Mesenchymal stem cell (in vitro differentiated cells and primary cell): ENCODE data around the gene IL7R.

Experiments
- DNase-seq: peaks from one replicate; pipeline ENCODE4 v3.0.0-alpha.2; 2013
- H2AFZ ChIP-seq: one replicate; pipeline ENCODE4 v1.6.1; 2013; ENCODE audit warnings: low read depth, mild to moderate bottlenecking, control low read depth, inconsistent platforms, low read length, moderate library complexity
- H2AK5ac ChIP-seq: 2 replicates; pipeline ENCODE4 v1.6.1; 2013; ENCODE audit warnings: low read length, moderate library complexity, mild to moderate bottlenecking, inconsistent platforms; ENCODE audit not compliant: severe bottlenecking
- H2BK120ac ChIP-seq: one replicate; pipeline ENCODE4 v1.6.1; 2013; ENCODE audit warnings: low read depth, mild to moderate bottlenecking, inconsistent platforms, low read length, moderate library complexity
- H2BK12ac ChIP-seq, 2 experiments: one replicate each; pipeline ENCODE4 v1.6.1; 2013; ENCODE audit warnings: inconsistent platforms in 2 of 2, low read length in 2 of 2, mild to moderate bottlenecking in 2 of 2, moderate library complexity in 2 of 2, control low read depth in 1 of 2
- H2BK15ac ChIP-seq: one replicate; pipeline ENCODE4 v1.6.1; 2013; ENCODE audit warnings: mild to moderate bottlenecking, low read depth, inconsistent platforms; ENCODE audit not compliant: poor library complexity, severe bottlenecking
- H2BK5ac ChIP-seq: 2 replicates; pipeline ENCODE4 v1.6.1; 2013; ENCODE audit warnings: low read depth, mild to moderate bottlenecking, low read length, control low read depth, inconsistent platforms; ENCODE audit not compliant: poor library complexity, severe bottlenecking
- H3K14ac ChIP-seq, 2 experiments: one replicate each; pipeline ENCODE4 v1.6.1; 2013; ENCODE audit warnings: inconsistent platforms in 2 of 2, low read length in 2 of 2, control low read depth in 1 of 2, mild to moderate bottlenecking in 1 of 2, moderate library complexity in 1 of 2
- H3K18ac ChIP-seq, 2 experiments: one replicate each; pipeline ENCODE4 v1.6.1; 2013; ENCODE audit warnings: inconsistent platforms in 2 of 2, low read length in 2 of 2, control low read depth in 1 of 2, low read depth in 1 of 2, mild to moderate bottlenecking in 1 of 2
- H3K23ac ChIP-seq, 2 experiments: one replicate each; pipeline ENCODE4 v1.6.1; 2013; ENCODE audit warnings: inconsistent platforms in 2 of 2, low read length in 2 of 2, mild to moderate bottlenecking in 2 of 2, moderate library complexity in 2 of 2, control low read depth in 1 of 2
- H3K27ac ChIP-seq: 2 replicates; pipeline ENCODE4 v1.5.1; 2013; ENCODE audit warnings: mild to moderate bottlenecking, moderate library complexity, low read length, control low read depth, inconsistent platforms; ENCODE audit not compliant: poor library complexity, severe bottlenecking
- H3K27me3 ChIP-seq, 2 experiments: 2 replicates each; pipeline versions ENCODE4 v1.6.1 to v1.7.0; 2013; ENCODE audit warnings: low read length in 2 of 2, mild to moderate bottlenecking in 2 of 2, moderate library complexity in 2 of 2, control low read depth in 1 of 2, inconsistent platforms in 1 of 2; ENCODE audit not compliant: control insufficient read depth in 1 of 2, insufficient read depth in 1 of 2
- H3K36me3 ChIP-seq, 2 experiments: 2 replicates each; pipeline versions ENCODE4 v1.6.1 to v1.7.0; 2013; ENCODE audit warnings: low read length in 2 of 2, control low read depth in 1 of 2, inconsistent platforms in 1 of 2, low read depth in 1 of 2, mild to moderate bottlenecking in 1 of 2; ENCODE audit not compliant: insufficient read depth in 2 of 2, control insufficient read depth in 1 of 2
- H3K4ac ChIP-seq, 2 experiments: one replicate each; pipeline ENCODE4 v1.6.1; 2013; ENCODE audit warnings: inconsistent platforms in 2 of 2, low read length in 2 of 2, mild to moderate bottlenecking in 2 of 2, moderate library complexity in 2 of 2, control low read depth in 1 of 2, low read depth in 1 of 2
- H3K4me1 ChIP-seq: 2 replicates; pipeline ENCODE4 v1.6.1; 2013; ENCODE audit warnings: low read depth, low read length, control low read depth; ENCODE audit not compliant: control insufficient read depth, insufficient read depth
- H3K4me2 ChIP-seq: 2 replicates; pipeline ENCODE4 v1.6.1; 2013; ENCODE audit warnings: low read length, mild to moderate bottlenecking, inconsistent platforms; ENCODE audit not compliant: poor library complexity, severe bottlenecking
- H3K4me3 ChIP-seq, 2 experiments: 2 replicates each; pipeline versions ENCODE4 v1.5.1 to v1.7.0; 2013; ENCODE audit warnings: low read length in 2 of 2, mild to moderate bottlenecking in 2 of 2, control low read depth in 1 of 2, low read depth in 1 of 2; ENCODE audit not compliant: insufficient read depth in 1 of 2
- H3K79me1 ChIP-seq: replicated peaks from 2 replicates; pipeline ENCODE4 v1.6.1; 2013; ENCODE audit warnings: mild to moderate bottlenecking, control low read depth, low read length, inconsistent platforms; ENCODE audit not compliant: poor library complexity, severe bottlenecking
- H3K9ac ChIP-seq: 2 replicates; pipeline ENCODE4 v1.7.0; 2013; ENCODE audit warnings: mild to moderate bottlenecking, low read length, moderate library complexity
- H3K9me3 ChIP-seq: 2 replicates; pipeline ENCODE4 v1.7.0; 2013; ENCODE audit warnings: mild to moderate bottlenecking, low read length; ENCODE audit not compliant: control insufficient read depth
- H4K8ac ChIP-seq: one replicate; pipeline ENCODE4 v1.6.1; 2013; ENCODE audit warnings: inconsistent platforms, mild to moderate bottlenecking, low read length, moderate library complexity
- H4K91ac ChIP-seq: one replicate; pipeline ENCODE4 v1.6.1; 2013; ENCODE audit warnings: mild to moderate bottlenecking, low read length, inconsistent platforms
- WGBS: methylation state at CpG from one replicate; pipeline ENCODE4 v1.1.7; 2013; ENCODE audit warnings: mixed read lengths; 5-methylcytosine and 5-hydroxymethylcytosine counted together

The IL7R gene

DNA sequence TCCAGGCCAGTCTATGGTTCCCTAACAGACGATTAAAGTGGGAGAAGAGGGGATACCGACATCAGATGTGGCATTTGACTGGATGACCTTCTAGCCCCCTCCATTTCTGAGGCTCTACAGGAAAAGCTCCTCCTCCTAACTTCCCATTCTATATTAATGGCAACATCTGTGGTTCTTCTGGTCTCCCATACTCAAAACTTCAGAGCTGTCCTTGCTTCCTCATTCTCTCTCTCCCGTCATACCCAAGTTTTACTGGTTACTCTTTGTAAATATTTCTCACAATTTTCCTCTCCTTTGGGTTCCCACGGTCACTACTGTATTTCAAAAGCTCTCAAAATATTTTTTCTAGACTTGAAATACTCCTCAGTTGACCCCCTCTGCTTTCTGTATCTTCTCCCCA is 36.0 kb upstream of the IL7R start:
- Histone ChIP-seq H3K4ac (no peak overlapping the region), H4K91ac (no peak overlapping the region), H3K36me3 (no peaks in the 10 kb centered on the region), H3K4me1 (no peaks in the 10 kb centered on the region), H2BK120ac (no peak overlapping the region), H2BK15ac (no peak overlapping the region), H2BK12ac (no peak overlapping the region), H3K18ac (no peak overlapping the region), H3K23ac (no peak overlapping the region), H3K9ac (no peak overlapping the region), H2BK5ac (no peak overlapping the region), H3K4me2 (no peak overlapping the region), H3K27me3 (peaks cover 0 to 7% of the 10 kb centered on the region in 2 experiments), H3K27ac (no peak overlapping the region), H4K8ac (no peak overlapping the region), H2AFZ (no peak overlapping the region), H2AK5ac (no peak overlapping the region), H3K79me1 (no peaks in the 10 kb centered on the region), H3K4me3 (no peak overlapping the region), H3K9me3 (no peaks in the 10 kb centered on the region), H3K14ac (no peak overlapping the region)
- DNase-seq: no peak
- 69% methylated on average over 4 of the region's 4 CpGs for WGBS

DNA sequence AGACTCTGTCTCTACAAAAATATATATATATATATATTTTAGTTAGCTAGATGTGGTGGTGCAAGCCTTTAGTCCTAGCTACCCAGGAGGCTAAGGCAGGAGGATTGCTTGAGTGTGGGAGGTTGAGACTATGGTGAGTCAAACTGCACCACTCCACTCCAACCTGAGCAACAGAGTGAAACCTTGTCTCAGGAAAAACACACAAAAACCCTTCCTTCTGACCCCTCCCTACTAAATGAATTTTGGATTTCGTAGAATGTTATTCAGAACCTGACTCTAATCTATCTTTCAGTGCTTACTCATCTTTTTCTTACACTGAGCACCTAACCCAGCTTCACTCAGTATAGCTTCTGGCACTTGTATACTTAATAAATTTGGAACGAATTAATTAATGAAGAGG is 35.2 kb upstream of the IL7R start:
- no peak overlapping the region for H3K4ac ChIP-seq
- H4K91ac ChIP-seq: no peak overlapping the region
- H3K36me3 ChIP-seq: no peaks in the 10 kb centered on the region
- no peaks in the 10 kb centered on the region for H3K79me1 ChIP-seq
- H2BK15ac ChIP-seq: no peak overlapping the region
- no peak for DNase-seq
- H2BK120ac ChIP-seq: no peak overlapping the region
- no peak overlapping the region for H3K4me3 ChIP-seq
- H2BK12ac ChIP-seq: no peak overlapping the region
- H3K18ac ChIP-seq: no peak overlapping the region
- no peak overlapping the region for H3K14ac ChIP-seq
- no peak overlapping the region for H3K9ac ChIP-seq
- no peaks in the 10 kb centered on the region for H3K9me3 ChIP-seq
- no peak overlapping the region for H2AK5ac ChIP-seq
- no peak overlapping the region for H3K27ac ChIP-seq
- H3K4me2 ChIP-seq: no peak overlapping the region
- H3K27me3 ChIP-seq: peaks cover 2 to 7% of the 10 kb centered on the region in 2 experiments
- no peak overlapping the region for H2BK5ac ChIP-seq
- no peak overlapping the region for H2AFZ ChIP-seq
- no peak overlapping the region for H3K23ac ChIP-seq
- no peak overlapping the region for H4K8ac ChIP-seq
- 83% methylated on average over 1 of the region's 2 CpGs for WGBS
- no peaks in the 10 kb centered on the region for H3K4me1 ChIP-seq

DNA sequence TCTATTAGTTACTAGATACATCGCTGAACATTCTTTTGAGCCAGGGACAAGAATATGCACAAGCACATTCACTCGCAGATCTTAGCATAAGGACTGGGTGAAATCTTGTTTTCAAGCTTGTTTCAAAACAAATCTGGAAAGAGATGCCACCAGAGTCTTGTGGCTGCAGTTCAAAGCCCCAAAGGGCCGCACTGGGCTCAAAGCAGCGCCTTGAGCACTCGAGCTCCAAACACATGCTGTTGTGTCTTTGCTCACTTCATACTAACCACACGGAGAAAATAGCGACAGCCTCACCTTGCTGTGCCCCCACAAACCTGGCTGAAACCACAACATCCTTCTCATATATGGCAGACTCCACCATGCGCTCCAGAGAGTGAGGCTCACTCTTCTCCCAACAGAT is 34.2 kb upstream of the IL7R start:
- H2BK15ac ChIP-seq: no peak overlapping the region
- no peak overlapping the region for H3K14ac ChIP-seq
- H4K91ac ChIP-seq: no peak overlapping the region
- H3K79me1 ChIP-seq: no peaks in the 10 kb centered on the region
- no peak overlapping the region for H2AK5ac ChIP-seq
- no peak overlapping the region for H3K18ac ChIP-seq
- H3K27ac ChIP-seq: no peak overlapping the region
- H3K4me2 ChIP-seq: no peak overlapping the region
- H2BK5ac ChIP-seq: no peak overlapping the region
- H3K4ac ChIP-seq: no peak overlapping the region
- H4K8ac ChIP-seq: no peak overlapping the region
- peaks cover 0 to 2% of the 10 kb centered on the region in 2 experiments for H3K27me3 ChIP-seq
- DNase-seq: no peak
- H3K23ac ChIP-seq: no peak overlapping the region
- no peaks in the 10 kb centered on the region for H3K36me3 ChIP-seq
- no peak overlapping the region for H2BK12ac ChIP-seq
- no peaks in the 10 kb centered on the region for H3K4me1 ChIP-seq
- no peak overlapping the region for H2BK120ac ChIP-seq
- no peak overlapping the region for H3K4me3 ChIP-seq
- H3K9ac ChIP-seq: no peak overlapping the region
- WGBS: 94% methylated on average over 8 of the region's 8 CpGs
- H2AFZ ChIP-seq: no peak overlapping the region
- no peaks in the 10 kb centered on the region for H3K9me3 ChIP-seq

DNA sequence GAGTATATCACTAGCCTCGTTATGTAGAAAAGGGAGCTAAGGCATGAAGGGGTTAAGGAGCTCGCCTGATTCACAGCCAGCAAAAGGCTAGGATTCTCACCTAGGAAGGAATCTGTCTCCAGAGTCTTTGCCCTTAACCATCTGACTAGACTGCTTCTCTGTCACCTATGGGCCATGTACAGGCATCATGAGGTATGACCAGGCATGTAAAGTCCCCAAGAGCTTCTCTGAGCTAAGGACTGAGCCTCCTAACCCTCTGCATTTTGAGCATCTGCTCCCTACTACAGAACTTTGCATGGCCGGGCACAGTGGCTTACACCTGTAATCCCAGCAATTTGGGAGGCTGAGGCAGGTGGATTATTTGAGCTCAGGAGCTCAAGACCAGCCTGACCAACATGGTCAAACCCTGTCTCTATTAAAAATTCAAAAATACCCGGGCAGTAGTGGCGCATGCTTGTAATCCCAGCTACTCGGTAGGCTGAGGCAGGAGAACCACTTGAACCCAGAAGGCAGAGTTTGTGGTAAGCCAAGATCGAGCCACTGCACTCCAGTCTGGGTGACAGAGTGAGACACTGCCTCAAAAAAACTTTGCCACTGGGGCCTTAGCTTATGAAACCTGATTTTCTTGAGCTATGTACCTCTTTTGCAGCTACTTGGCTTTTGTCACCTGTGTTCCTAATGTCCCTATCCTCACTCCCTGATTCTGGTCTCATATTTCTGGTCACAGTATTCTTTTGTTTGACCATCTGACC is 33.2 kb upstream of the IL7R start:
- Histone ChIP-seq H3K36me3 (no peaks in the 10 kb centered on the region), H3K23ac (no peak overlapping the region), H3K4me3 (no peak overlapping the region), H4K8ac (no peak overlapping the region), H3K14ac (no peak overlapping the region), H3K4me2 (no peak overlapping the region), H2AFZ (no peak overlapping the region), H3K18ac (no peak overlapping the region), H3K27me3 (peaks cover 0 to 2% of the 10 kb centered on the region in 2 experiments), H3K4me1 (no peaks in the 10 kb centered on the region), H3K9ac (no peak overlapping the region), H3K27ac (no peak overlapping the region), H2BK15ac (no peak overlapping the region), H2BK5ac (no peak overlapping the region), H4K91ac (no peak overlapping the region), H3K79me1 (no peaks in the 10 kb centered on the region), H2BK120ac (no peak overlapping the region), H2AK5ac (no peak overlapping the region), H3K4ac (no peak overlapping the region), H3K9me3 (no peaks in the 10 kb centered on the region), H2BK12ac (no peak overlapping the region)
- no peak for DNase-seq
- WGBS: 78% methylated on average over 7 of the region's 7 CpGs
